MCF 10A (cell line): Measurements from ENCODE around the gene DNAJB14. TPM values are rescaled to one million over a fixed set of nuclear protein-coding genes. Genes with fewer than 3 reads are reported as not detected.

Experiments used
- BruUV-seq: library from RNA; stranded (reverse); fragments of 400-500 nt; replicated peaks from 2 replicates; lab custom pipeline; 2021; lab: Mats Ljungman, UMichigan
- CTCF ChIA-PET: fragments of 300-600 bp; sonication (Branson Sonifier 250); formaldehyde crosslinking; extraction: SDS; loops from one replicate; lab custom pipeline; 2021; ENCODE audit warnings: antibody characterized with exemption, inconsistent platforms; lab: Yijun Ruan, JAX
- POLR2A ChIA-PET: fragments of 300-600, 350-650 bp; sonication (Branson Sonifier 250); formaldehyde crosslinking; extraction: SDS; loops from one replicate; lab custom pipeline; 2020; ENCODE audit warnings: antibody characterized with exemption, inconsistent platforms; lab: Yijun Ruan, JAX
- DNase-seq: peaks from one replicate; pipeline ENCODE4 v3.0.0-alpha.2; 2018; ENCODE audit not compliant: unreplicated experiment
- H3K27ac Mint-ChIP-seq: one replicate; pipeline ENCODE4 v1.8.0; 2022; ENCODE audit warnings: mild to moderate bottlenecking, low read depth, mixed read lengths; ENCODE audit not compliant: unreplicated experiment
- H3K27me3 Mint-ChIP-seq: one replicate; pipeline ENCODE4 v1.8.0; 2022; ENCODE audit warnings: mixed read lengths; ENCODE audit not compliant: insufficient read depth, unreplicated experiment
- H3K36me3 Mint-ChIP-seq: one replicate; pipeline ENCODE4 v1.8.0; 2022; ENCODE audit warnings: mild to moderate bottlenecking, moderate library complexity, mixed read lengths; ENCODE audit not compliant: insufficient read depth, unreplicated experiment
- H3K4me1 Mint-ChIP-seq: one replicate; pipeline ENCODE4 v1.8.0; 2022; ENCODE audit warnings: mixed read lengths; ENCODE audit not compliant: insufficient read depth, unreplicated experiment
- H3K4me3 Mint-ChIP-seq: one replicate; pipeline ENCODE4 v1.8.0; 2022; ENCODE audit warnings: mild to moderate bottlenecking, moderate library complexity, mixed read lengths; ENCODE audit not compliant: unreplicated experiment
- H3K9me3 Mint-ChIP-seq: one replicate; pipeline ENCODE4 v1.8.0; 2022; ENCODE audit warnings: mixed read lengths; ENCODE audit not compliant: unreplicated experiment
- CTCF ChIP-seq: fragments of 200-600 bp; IDR thresholded peaks from one replicate; pipeline ENCODE4 v1.8.0; 2022; ENCODE audit warnings: antibody characterized with exemption, mild to moderate bottlenecking; ENCODE audit not compliant: unreplicated experiment
- intact Hi-C: fragments of 100-400 bp; cut with micrococcal nuclease; formaldehyde crosslinking; loops from 2 replicates; pipeline ENCODE4 v1.14.1; 2022
- total RNA-seq: library from RNA; stranded (reverse); gene quantifications from 2 replicates; pipeline ENCODE4 v1.2.3, GENCODE V29; 2022

Gene DNAJB14
- total RNA-seq, 1 experiment from 2014 or later, result 54.5 TPM

GRCh38 chr4:99915449-99915848, 31.0 kb downstream of the DNAJB14 start:
- POLR2A ChIA-PET, result no interaction called here
- H3K27me3 Mint-ChIP-seq, result no peaks in the 10 kb centered on the region
- H3K9me3 Mint-ChIP-seq, result no peaks in the 10 kb centered on the region
- peaks cover 50% of the 10 kb centered on the region for H3K36me3 Mint-ChIP-seq
- CTCF ChIA-PET, result interaction anchor here (0.6 kb wide), 1 partner anchor 13 kb away, joined by 3 read pairs; no protein-coding TSS in a partner anchor
- no TSS peak for BruUV-seq
- H3K27ac Mint-ChIP-seq, result no peak overlapping the region
- TF ChIP-seq CTCF, result no peak
- no peak overlapping the region for H3K4me3 Mint-ChIP-seq
- intact Hi-C loops, result no loop called here
- DNase-seq, result no peak
- no peaks in the 10 kb centered on the region for H3K4me1 Mint-ChIP-seq

- no TSS peak for BruUV-seq
- CTCF ChIA-PET, result interaction anchor here (0.6 to 1.5 kb wide), 2 partner anchors 53 to 82 kb away, joined by 3 to 10 read pairs; no protein-coding TSS in a partner anchor
- H3K4me3 Mint-ChIP-seq, result peak overlapping the region; percentile 96
- peak overlapping the region; percentile 98 for H3K27ac Mint-ChIP-seq
- no peak for TF ChIP-seq CTCF
- H3K27me3 Mint-ChIP-seq, result no peaks in the 10 kb centered on the region
- peaks cover 23% of the 10 kb centered on the region for H3K36me3 Mint-ChIP-seq
- POLR2A ChIA-PET, result interaction anchor here (0.7 to 3.5 kb wide), 20 partner anchors 8 to 966 kb away, joined by 3 to 62 read pairs (median 4); partner anchors contain the start of genes DAPP1, DNAJB14, EIF4E and H2AZ1
- DNase-seq, result no peak
- no peaks in the 10 kb centered on the region for H3K9me3 Mint-ChIP-seq
- peaks cover 27% of the 10 kb centered on the region for H3K4me1 Mint-ChIP-seq
- intact Hi-C loops, result no loop called here
Observed at GRCh38 chr4:99894998-99895397, 51.4 kb downstream of the DNAJB14 start.

- POLR2A ChIA-PET, result interaction anchor here (0.7 to 3.5 kb wide), 26 partner anchors 8 to 966 kb away, joined by 3 to 62 read pairs (median 4); partner anchors contain the start of genes DAPP1, DNAJB14, EIF4E and H2AZ1
- Mint-ChIP-seq H3K36me3 (peaks cover 23% of the 10 kb centered on the region), H3K4me3 (peak within 1 kb of the TSS; percentile 96)
Observed at GRCh38 chr4:99894161-99894997, 52.0 kb downstream of the DNAJB14 start, which contains the start of gene LAMTOR3. Gene LAMTOR3, minus strand, starts transcription at chr4:99894427. Its CDS starts 464 bp downstream, at chr4:99893963.

More at GRCh38 chr4:99894161-99894997, 52.0 kb downstream of the DNAJB14 start, which contains the start of gene LAMTOR3:
- CTCF ChIA-PET, result interaction anchor here (0.6 to 1.5 kb wide), 5 partner anchors 53 to 843 kb away, joined by 3 to 10 read pairs (median 4); no protein-coding TSS in a partner anchor
- BruUV-seq, result TSS peak; percentile 52
- peak within 1 kb of the TSS; percentile 98 for H3K27ac Mint-ChIP-seq
- intact Hi-C loops, result no loop called here
- H3K9me3 Mint-ChIP-seq, result no peaks in the 10 kb centered on the region
- H3K4me1 Mint-ChIP-seq, result peaks cover 27% of the 10 kb centered on the region
- DNase-seq, result peak; percentile 92
- no peak for TF ChIP-seq CTCF
- no peaks in the 10 kb centered on the region for H3K27me3 Mint-ChIP-seq
